HepG2 (cell line): ENCODE results near the gene ZBTB46. TPM values are rescaled to one million over a fixed set of nuclear protein-coding genes. Genes with fewer than 3 reads are reported as not detected.

Experiments used
- AGO1 ChIP-seq: fragments of 200-400 bp; formaldehyde crosslinking; IDR thresholded peaks from 2 replicates; pipeline ENCODE4 v1.6.1; 2017; ENCODE audit warnings: mild to moderate bottlenecking, low read depth, low read length, moderate library complexity; ENCODE audit not compliant: poor library complexity, severe bottlenecking
- ATM ChIP-seq: fragments of 450-650 bp; IDR thresholded peaks from 2 replicates; pipeline ENCODE4 v1.7.1; 2017; ENCODE audit warnings: mild to moderate bottlenecking, borderline replicate concordance
- CC2D1A ChIP-seq: sonication (generic); formaldehyde crosslinking; IDR thresholded peaks from 2 replicates; pipeline ENCODE4 v1.8.1; 2023; ENCODE audit warnings: mild to moderate bottlenecking, missing genetic modification reagents
- ETV5 ChIP-seq: IDR thresholded peaks from 2 replicates; pipeline ENCODE4 v1.6.1; 2018; ENCODE audit warnings: missing biosample characterization, missing genetic modification reagents, inconsistent platforms, borderline replicate concordance
- HNRNPL ChIP-seq: fragments of 200-400 bp; formaldehyde crosslinking; IDR thresholded peaks from 2 replicates; pipeline ENCODE4 v1.6.1; 2017; ENCODE audit warnings: mild to moderate bottlenecking, low read depth, low read length
- HOXD1 ChIP-seq: sonication (generic); formaldehyde crosslinking; IDR thresholded peaks from 2 replicates; pipeline ENCODE4 v1.5.0; 2020; ENCODE audit warnings: missing genetic modification reagents
- NR1H2 ChIP-seq: sonication (generic); formaldehyde crosslinking; IDR thresholded peaks from 2 replicates; pipeline ENCODE4 v1.8.1; 2022; ENCODE audit warnings: low read depth, missing genetic modification reagents, borderline replicate concordance
- NRL ChIP-seq: sonication (generic); formaldehyde crosslinking; IDR thresholded peaks from 2 replicates; pipeline ENCODE4 v1.5.0; 2020; ENCODE audit warnings: missing genetic modification reagents, mild to moderate bottlenecking, moderate library complexity, borderline replicate concordance
- ZFAT ChIP-seq: sonication (generic); formaldehyde crosslinking; conservative IDR thresholded peaks from 2 replicates; pipeline ENCODE4 v1.8.1; 2023; ENCODE audit warnings: missing genetic modification reagents, inconsistent platforms
- ZNF207 ChIP-seq: fragments of 450-650 bp; IDR thresholded peaks from 2 replicates; pipeline ENCODE4 v1.6.1; 2016; ENCODE audit warnings: antibody characterized with exemption, borderline replicate concordance
- ZNF501 ChIP-seq: sonication (generic); formaldehyde crosslinking; IDR thresholded peaks from 2 replicates; pipeline ENCODE4 v1.5.1; 2020; ENCODE audit warnings: mild to moderate bottlenecking, moderate library complexity, missing genetic modification reagents
- ZNF652 ChIP-seq: IDR thresholded peaks from 2 replicates; pipeline ENCODE4 v1.6.1; 2016; ENCODE audit warnings: low read depth, borderline replicate concordance
- polyA plus RNA-seq, 8 experiments: library from polyadenylated mRNA; depleted of rRNA in 3 of 8; stranded (reverse) in 7 of 8; unstranded in 1 of 8; fragments of >200 nt; fragmentation: Illumina TruSeq in 4 of 8; extraction: Trizol in 4 of 8; gene quantifications; 2 replicates each; pipeline versions ENCODE4 v1.2.1 to v1.2.3, GENCODE V29; 2011 to 2016; ENCODE audit warnings: low read depth in 4 of 8, missing spikeins in 1 of 8, mixed read lengths in 1 of 8; ENCODE audit not compliant: insufficient read depth in 1 of 8
- total RNA-seq, 5 experiments: library from RNA; depleted of rRNA; stranded (reverse); fragments of >200 nt; fragmentation: Illumina TruSeq; extraction: Trizol; gene quantifications; 2 replicates each; pipeline ENCODE4 v1.2.3, GENCODE V29; 2016; ENCODE audit warnings: low read depth in 1 of 5
- TF ChIP-seq, protein P1 (sequence below), 2 experiments: IDR thresholded peaks; 2 replicates each; pipeline ENCODE4 v1.6.1; 2011 to 2012; ENCODE audit warnings: low read length in 2 of 2, borderline replicate concordance in 1 of 2, low read depth in 1 of 2, mild to moderate bottlenecking in 1 of 2, moderate library complexity in 1 of 2
- TF ChIP-seq, protein P2 (sequence below): sonication (generic); formaldehyde crosslinking; conservative IDR thresholded peaks from 2 replicates; pipeline ENCODE4 v1.4.0; 2020; ENCODE audit warnings: missing genetic modification reagents
- TF ChIP-seq, protein P3 (sequence below): sonication (generic); formaldehyde crosslinking; IDR thresholded peaks from 2 replicates; pipeline ENCODE4 v1.9.0; 2021; ENCODE audit warnings: missing genetic modification reagents, borderline replicate concordance
- TF ChIP-seq, protein P4 (sequence below): sonication (generic); formaldehyde crosslinking; IDR thresholded peaks from 2 replicates; pipeline ENCODE4 v1.4.0; 2020; ENCODE audit warnings: missing genetic modification reagents, borderline replicate concordance

Gene ZBTB46
- total and polyA plus RNA-seq, 2 of the 13 experiments (the other 11 are each of a cell fraction or from before 2014, with no cell fraction given), result 1.6 to 13.5 TPM

DNA sequence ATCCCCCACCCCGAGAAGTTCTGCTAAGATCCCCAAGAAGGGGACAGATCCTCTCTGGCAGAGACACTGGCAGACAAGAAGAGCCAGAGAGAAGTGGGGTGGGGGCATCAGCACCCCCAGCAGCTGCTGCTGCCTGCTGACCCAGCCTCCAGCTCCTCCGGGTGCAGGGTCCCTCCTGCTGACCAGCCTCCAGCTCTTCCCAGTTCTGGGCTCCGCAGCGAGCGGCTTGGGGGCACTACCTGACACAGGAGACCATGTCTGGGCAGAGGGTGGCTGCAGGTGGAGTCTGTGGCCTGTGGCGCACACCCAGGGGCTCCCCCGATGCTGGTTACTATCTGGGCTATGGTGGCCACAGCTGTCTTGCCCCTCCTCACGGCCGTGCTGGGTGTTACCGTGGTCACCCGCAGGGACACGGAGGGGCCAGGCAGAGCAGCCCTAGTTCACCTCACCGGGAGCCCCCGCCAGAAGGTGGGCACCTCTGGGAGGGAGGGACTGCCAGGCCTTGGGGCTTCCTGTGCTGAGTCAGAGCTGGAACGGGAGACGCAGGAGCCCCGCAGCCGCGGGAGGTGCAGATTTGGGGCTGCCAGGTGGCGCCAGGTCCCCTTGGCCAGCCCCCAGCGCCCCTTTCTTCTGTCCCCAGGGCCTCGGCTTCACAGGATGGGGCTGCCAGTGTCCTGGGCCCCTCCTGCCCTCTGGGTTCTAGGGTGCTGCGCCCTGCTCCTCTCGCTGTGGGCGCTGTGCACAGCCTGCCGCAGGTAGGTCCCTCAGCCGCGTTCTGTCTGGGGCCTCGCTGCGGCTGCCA, 94.0 kb downstream of the ZBTB46 start (continued):
- TF ChIP-seq, protein P1, sequence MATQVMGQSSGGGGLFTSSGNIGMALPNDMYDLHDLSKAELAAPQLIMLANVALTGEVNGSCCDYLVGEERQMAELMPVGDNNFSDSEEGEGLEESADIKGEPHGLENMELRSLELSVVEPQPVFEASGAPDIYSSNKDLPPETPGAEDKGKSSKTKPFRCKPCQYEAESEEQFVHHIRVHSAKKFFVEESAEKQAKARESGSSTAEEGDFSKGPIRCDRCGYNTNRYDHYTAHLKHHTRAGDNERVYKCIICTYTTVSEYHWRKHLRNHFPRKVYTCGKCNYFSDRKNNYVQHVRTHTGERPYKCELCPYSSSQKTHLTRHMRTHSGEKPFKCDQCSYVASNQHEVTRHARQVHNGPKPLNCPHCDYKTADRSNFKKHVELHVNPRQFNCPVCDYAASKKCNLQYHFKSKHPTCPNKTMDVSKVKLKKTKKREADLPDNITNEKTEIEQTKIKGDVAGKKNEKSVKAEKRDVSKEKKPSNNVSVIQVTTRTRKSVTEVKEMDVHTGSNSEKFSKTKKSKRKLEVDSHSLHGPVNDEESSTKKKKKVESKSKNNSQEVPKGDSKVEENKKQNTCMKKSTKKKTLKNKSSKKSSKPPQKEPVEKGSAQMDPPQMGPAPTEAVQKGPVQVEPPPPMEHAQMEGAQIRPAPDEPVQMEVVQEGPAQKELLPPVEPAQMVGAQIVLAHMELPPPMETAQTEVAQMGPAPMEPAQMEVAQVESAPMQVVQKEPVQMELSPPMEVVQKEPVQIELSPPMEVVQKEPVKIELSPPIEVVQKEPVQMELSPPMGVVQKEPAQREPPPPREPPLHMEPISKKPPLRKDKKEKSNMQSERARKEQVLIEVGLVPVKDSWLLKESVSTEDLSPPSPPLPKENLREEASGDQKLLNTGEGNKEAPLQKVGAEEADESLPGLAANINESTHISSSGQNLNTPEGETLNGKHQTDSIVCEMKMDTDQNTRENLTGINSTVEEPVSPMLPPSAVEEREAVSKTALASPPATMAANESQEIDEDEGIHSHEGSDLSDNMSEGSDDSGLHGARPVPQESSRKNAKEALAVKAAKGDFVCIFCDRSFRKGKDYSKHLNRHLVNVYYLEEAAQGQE (IDR thresholded peaks at IDR 0.05; ENCODE audit: borderline replicate concordance in 1 of 2, low read depth in 1 of 2, low read length in 2 of 2), result no peak
- TF ChIP-seq, protein P2, sequence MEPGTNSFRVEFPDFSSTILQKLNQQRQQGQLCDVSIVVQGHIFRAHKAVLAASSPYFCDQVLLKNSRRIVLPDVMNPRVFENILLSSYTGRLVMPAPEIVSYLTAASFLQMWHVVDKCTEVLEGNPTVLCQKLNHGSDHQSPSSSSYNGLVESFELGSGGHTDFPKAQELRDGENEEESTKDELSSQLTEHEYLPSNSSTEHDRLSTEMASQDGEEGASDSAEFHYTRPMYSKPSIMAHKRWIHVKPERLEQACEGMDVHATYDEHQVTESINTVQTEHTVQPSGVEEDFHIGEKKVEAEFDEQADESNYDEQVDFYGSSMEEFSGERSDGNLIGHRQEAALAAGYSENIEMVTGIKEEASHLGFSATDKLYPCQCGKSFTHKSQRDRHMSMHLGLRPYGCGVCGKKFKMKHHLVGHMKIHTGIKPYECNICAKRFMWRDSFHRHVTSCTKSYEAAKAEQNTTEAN (CRISPR knock-in tag), result 0 out of 2 replicates have a peak, but pooled peaks have one; percentile 21
- TF ChIP-seq, protein P3, sequence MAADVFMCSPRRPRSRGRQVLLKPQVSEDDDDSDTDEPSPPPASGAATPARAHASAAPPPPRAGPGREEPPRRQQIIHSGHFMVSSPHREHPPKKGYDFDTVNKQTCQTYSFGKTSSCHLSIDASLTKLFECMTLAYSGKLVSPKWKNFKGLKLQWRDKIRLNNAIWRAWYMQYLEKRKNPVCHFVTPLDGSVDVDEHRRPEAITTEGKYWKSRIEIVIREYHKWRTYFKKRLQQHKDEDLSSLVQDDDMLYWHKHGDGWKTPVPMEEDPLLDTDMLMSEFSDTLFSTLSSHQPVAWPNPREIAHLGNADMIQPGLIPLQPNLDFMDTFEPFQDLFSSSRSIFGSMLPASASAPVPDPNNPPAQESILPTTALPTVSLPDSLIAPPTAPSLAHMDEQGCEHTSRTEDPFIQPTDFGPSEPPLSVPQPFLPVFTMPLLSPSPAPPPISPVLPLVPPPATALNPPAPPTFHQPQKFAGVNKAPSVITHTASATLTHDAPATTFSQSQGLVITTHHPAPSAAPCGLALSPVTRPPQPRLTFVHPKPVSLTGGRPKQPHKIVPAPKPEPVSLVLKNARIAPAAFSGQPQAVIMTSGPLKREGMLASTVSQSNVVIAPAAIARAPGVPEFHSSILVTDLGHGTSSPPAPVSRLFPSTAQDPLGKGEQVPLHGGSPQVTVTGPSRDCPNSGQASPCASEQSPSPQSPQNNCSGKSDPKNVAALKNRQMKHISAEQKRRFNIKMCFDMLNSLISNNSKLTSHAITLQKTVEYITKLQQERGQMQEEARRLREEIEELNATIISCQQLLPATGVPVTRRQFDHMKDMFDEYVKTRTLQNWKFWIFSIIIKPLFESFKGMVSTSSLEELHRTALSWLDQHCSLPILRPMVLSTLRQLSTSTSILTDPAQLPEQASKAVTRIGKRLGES, result no peak
- TF ChIP-seq, protein P4, sequence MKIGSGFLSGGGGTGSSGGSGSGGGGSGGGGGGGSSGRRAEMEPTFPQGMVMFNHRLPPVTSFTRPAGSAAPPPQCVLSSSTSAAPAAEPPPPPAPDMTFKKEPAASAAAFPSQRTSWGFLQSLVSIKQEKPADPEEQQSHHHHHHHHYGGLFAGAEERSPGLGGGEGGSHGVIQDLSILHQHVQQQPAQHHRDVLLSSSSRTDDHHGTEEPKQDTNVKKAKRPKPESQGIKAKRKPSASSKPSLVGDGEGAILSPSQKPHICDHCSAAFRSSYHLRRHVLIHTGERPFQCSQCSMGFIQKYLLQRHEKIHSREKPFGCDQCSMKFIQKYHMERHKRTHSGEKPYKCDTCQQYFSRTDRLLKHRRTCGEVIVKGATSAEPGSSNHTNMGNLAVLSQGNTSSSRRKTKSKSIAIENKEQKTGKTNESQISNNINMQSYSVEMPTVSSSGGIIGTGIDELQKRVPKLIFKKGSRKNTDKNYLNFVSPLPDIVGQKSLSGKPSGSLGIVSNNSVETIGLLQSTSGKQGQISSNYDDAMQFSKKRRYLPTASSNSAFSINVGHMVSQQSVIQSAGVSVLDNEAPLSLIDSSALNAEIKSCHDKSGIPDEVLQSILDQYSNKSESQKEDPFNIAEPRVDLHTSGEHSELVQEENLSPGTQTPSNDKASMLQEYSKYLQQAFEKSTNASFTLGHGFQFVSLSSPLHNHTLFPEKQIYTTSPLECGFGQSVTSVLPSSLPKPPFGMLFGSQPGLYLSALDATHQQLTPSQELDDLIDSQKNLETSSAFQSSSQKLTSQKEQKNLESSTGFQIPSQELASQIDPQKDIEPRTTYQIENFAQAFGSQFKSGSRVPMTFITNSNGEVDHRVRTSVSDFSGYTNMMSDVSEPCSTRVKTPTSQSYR (CRISPR knock-in tag), result no peak
- TF ChIP-seq ATM, result no peak
- peak; percentile 97 for TF ChIP-seq AGO1
- peak; percentile 58; the same call in 1 of the 2 replicates for TF ChIP-seq NR1H2 (CRISPR knock-in tag)
- TF ChIP-seq ETV5 (CRISPR knock-in tag), result peak; percentile 25
- TF ChIP-seq ZNF207, result no peak
- TF ChIP-seq HOXD1 (CRISPR knock-in tag), result no peak
- no peak for TF ChIP-seq ZNF501 (CRISPR knock-in tag)
- TF ChIP-seq HNRNPL, result peak; percentile 91
- TF ChIP-seq ZNF652 (CRISPR knock-in tag), result no peak
- TF ChIP-seq ZFAT (CRISPR knock-in tag), result no peak
- 0 out of 2 replicates have a peak, but pooled peaks have one; percentile 83 for TF ChIP-seq CC2D1A (CRISPR knock-in tag)
- TF ChIP-seq NRL (CRISPR knock-in tag), result no peak; the same call in 1 of the 2 replicates
